GM12878 (cell line): ENCODE measurements around the gene GALNT11.
"Not testable (repeated sequence)": the region's sequence is repeated elsewhere in the genome, so short reads cannot be mapped to it uniquely, and the experiment has no call there.

ENCODE experiments used
- CBFB ChIP-seq: IDR thresholded peaks from 2 replicates; pipeline ENCODE4 v1.6.1; 2016; ENCODE audit warnings: antibody characterized with exemption, low read depth
- EGR1 ChIP-seq, 2 experiments: IDR thresholded peaks; 1 replicate in 1 of 2; 2 replicates in 1 of 2; pipeline ENCODE4 v1.6.1; 2011 to 2012; ENCODE audit warnings: low read depth in 2 of 2, low read length in 2 of 2, borderline replicate concordance in 1 of 2, mild to moderate bottlenecking in 1 of 2, moderate library complexity in 1 of 2
- EP300 ChIP-seq, 2 experiments: fragments of 150-350 bp in 1 of 2; IDR thresholded peaks; 2 replicates each; pipeline ENCODE4 v1.6.1; 2011 to 2012; ENCODE audit warnings: low read depth in 2 of 2, low read length in 2 of 2, borderline replicate concordance in 1 of 2, improper control_type of control experiment in 1 of 2, inconsistent platforms in 1 of 2; ENCODE audit not compliant: control insufficient read depth in 1 of 2
- ESRRA ChIP-seq: IDR thresholded peaks from 2 replicates; pipeline ENCODE4 v1.6.1; 2012; ENCODE audit warnings: mild to moderate bottlenecking, low read length, improper control_type of control experiment
- EZH2 ChIP-seq: IDR thresholded peaks from 2 replicates; pipeline ENCODE4 v1.6.1; 2012; ENCODE audit warnings: low read depth, mild to moderate bottlenecking, control low read depth, inconsistent platforms, low read length, borderline replicate concordance; ENCODE audit not compliant: control insufficient read depth
- KAT2A ChIP-seq: conservative IDR thresholded peaks from 2 replicates; pipeline ENCODE4 v1.6.1; 2011; ENCODE audit warnings: low read depth, low read length; ENCODE audit not compliant: control insufficient read depth
- MTA3 ChIP-seq: IDR thresholded peaks from 2 replicates; pipeline ENCODE4 v1.6.1; 2012; ENCODE audit warnings: low read length, inconsistent platforms, borderline replicate concordance
- NFYB ChIP-seq: IDR thresholded peaks from 2 replicates; pipeline ENCODE4 v1.6.1; 2011; ENCODE audit warnings: low read depth, mild to moderate bottlenecking, low read length, improper control_type of control experiment, moderate library complexity; ENCODE audit not compliant: insufficient read depth
- POLR2A ChIP-seq: IDR thresholded peaks from 2 replicates; pipeline ENCODE4 v1.6.1; 2011; ENCODE audit warnings: low read depth, mild to moderate bottlenecking, low read length
- YY1 ChIP-seq: IDR thresholded peaks from 2 replicates; pipeline ENCODE4 v1.6.1; 2011; ENCODE audit warnings: low read depth, mild to moderate bottlenecking, low read length
- TF ChIP-seq, protein P1 (sequence below), 3 experiments: IDR thresholded peaks in 2 of 3; conservative IDR thresholded peaks in 1 of 3; 2 replicates each; pipeline ENCODE4 v1.5.1; 2011; ENCODE audit warnings: low read depth in 3 of 3, low read length in 3 of 3, mild to moderate bottlenecking in 3 of 3, control low read depth in 2 of 3, moderate library complexity in 2 of 3, inconsistent platforms in 1 of 3, mixed read lengths in 1 of 3; ENCODE audit not compliant: control insufficient read depth in 2 of 3, insufficient read depth in 1 of 3; ENCODE audit errors: extremely low read depth in 1 of 3
- TF ChIP-seq, protein P2 (sequence below): IDR thresholded peaks from 2 replicates; pipeline ENCODE4 v1.6.1; 2011; ENCODE audit warnings: borderline replicate concordance, low read depth, mild to moderate bottlenecking, moderate library complexity, mixed read lengths, low read length; ENCODE audit not compliant: insufficient read depth; ENCODE audit errors: extremely low read length
- TF ChIP-seq, protein P3 (sequence below): IDR thresholded peaks from 2 replicates; pipeline ENCODE4 v1.6.1; 2012; ENCODE audit warnings: mild to moderate bottlenecking, low read depth, low read length
- TF ChIP-seq, protein P4 (sequence below): fragments of 450-650 bp; IDR thresholded peaks from 2 replicates; pipeline ENCODE4 v1.6.1; 2016; ENCODE audit warnings: mild to moderate bottlenecking

DNA sequence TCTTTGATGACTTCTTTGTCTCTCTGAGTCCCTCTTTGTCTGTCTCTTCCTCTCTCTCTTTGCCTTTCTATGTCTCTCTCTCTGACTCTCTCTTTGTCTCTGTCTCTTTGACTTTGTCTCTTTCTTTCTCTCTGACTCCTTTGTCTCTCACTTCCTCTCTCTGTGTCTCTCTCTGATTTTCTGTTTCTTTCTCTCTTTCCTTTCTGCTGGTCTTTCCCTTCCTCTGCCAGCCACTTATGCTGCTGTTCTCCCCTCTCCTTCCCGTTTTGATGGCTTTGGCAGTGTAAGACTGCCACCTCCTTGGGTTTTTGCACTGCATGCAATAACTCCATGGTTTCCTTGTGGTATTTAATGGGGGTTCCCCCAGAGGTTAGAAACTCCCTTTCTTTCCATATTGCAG is 5.2 kb downstream of the GALNT11 start:
- not testable (repeated sequence) for TF ChIP-seq NFYB; EGR1 (IDR thresholded peaks at IDR 0.05; ENCODE audit: borderline replicate concordance in 1 of 2, low read depth in 2 of 2, low read length in 2 of 2); EZH2; POLR2A; YY1; KAT2A; ESRRA; MTA3; CBFB; EP300 (IDR thresholded peaks at IDR 0.05; ENCODE audit: borderline replicate concordance in 1 of 2, control insufficient read depth in 1 of 2, low read depth in 2 of 2, low read length in 2 of 2)
- TF ChIP-seq, protein P1, sequence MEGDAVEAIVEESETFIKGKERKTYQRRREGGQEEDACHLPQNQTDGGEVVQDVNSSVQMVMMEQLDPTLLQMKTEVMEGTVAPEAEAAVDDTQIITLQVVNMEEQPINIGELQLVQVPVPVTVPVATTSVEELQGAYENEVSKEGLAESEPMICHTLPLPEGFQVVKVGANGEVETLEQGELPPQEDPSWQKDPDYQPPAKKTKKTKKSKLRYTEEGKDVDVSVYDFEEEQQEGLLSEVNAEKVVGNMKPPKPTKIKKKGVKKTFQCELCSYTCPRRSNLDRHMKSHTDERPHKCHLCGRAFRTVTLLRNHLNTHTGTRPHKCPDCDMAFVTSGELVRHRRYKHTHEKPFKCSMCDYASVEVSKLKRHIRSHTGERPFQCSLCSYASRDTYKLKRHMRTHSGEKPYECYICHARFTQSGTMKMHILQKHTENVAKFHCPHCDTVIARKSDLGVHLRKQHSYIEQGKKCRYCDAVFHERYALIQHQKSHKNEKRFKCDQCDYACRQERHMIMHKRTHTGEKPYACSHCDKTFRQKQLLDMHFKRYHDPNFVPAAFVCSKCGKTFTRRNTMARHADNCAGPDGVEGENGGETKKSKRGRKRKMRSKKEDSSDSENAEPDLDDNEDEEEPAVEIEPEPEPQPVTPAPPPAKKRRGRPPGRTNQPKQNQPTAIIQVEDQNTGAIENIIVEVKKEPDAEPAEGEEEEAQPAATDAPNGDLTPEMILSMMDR (IDR thresholded peaks at IDR 0.05 in 2 of 3, conservative IDR thresholded peaks at IDR 0.05 in 1 of 3; ENCODE audit: control insufficient read depth in 2 of 3, extremely low read depth in 1 of 3, insufficient read depth in 1 of 3, low read depth in 3 of 3, low read length in 3 of 3) = not testable (repeated sequence)
- TF ChIP-seq, protein P2, sequence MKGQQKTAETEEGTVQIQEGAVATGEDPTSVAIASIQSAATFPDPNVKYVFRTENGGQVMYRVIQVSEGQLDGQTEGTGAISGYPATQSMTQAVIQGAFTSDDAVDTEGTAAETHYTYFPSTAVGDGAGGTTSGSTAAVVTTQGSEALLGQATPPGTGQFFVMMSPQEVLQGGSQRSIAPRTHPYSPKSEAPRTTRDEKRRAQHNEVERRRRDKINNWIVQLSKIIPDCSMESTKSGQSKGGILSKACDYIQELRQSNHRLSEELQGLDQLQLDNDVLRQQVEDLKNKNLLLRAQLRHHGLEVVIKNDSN = not testable (repeated sequence)
- TF ChIP-seq, protein P3, sequence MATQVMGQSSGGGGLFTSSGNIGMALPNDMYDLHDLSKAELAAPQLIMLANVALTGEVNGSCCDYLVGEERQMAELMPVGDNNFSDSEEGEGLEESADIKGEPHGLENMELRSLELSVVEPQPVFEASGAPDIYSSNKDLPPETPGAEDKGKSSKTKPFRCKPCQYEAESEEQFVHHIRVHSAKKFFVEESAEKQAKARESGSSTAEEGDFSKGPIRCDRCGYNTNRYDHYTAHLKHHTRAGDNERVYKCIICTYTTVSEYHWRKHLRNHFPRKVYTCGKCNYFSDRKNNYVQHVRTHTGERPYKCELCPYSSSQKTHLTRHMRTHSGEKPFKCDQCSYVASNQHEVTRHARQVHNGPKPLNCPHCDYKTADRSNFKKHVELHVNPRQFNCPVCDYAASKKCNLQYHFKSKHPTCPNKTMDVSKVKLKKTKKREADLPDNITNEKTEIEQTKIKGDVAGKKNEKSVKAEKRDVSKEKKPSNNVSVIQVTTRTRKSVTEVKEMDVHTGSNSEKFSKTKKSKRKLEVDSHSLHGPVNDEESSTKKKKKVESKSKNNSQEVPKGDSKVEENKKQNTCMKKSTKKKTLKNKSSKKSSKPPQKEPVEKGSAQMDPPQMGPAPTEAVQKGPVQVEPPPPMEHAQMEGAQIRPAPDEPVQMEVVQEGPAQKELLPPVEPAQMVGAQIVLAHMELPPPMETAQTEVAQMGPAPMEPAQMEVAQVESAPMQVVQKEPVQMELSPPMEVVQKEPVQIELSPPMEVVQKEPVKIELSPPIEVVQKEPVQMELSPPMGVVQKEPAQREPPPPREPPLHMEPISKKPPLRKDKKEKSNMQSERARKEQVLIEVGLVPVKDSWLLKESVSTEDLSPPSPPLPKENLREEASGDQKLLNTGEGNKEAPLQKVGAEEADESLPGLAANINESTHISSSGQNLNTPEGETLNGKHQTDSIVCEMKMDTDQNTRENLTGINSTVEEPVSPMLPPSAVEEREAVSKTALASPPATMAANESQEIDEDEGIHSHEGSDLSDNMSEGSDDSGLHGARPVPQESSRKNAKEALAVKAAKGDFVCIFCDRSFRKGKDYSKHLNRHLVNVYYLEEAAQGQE = not testable (repeated sequence)
- TF ChIP-seq, protein P4, sequence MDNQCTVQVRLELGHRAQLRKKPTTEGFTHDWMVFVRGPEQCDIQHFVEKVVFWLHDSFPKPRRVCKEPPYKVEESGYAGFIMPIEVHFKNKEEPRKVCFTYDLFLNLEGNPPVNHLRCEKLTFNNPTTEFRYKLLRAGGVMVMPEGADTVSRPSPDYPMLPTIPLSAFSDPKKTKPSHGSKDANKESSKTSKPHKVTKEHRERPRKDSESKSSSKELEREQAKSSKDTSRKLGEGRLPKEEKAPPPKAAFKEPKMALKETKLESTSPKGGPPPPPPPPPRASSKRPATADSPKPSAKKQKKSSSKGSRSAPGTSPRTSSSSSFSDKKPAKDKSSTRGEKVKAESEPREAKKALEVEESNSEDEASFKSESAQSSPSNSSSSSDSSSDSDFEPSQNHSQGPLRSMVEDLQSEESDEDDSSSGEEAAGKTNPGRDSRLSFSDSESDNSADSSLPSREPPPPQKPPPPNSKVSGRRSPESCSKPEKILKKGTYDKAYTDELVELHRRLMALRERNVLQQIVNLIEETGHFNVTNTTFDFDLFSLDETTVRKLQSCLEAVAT = not testable (repeated sequence)
